Fibroblast of the aortic adventitia (primary cell): Measurements from ENCODE around the gene CLEC4G. TPM values are rescaled to one million over a fixed set of nuclear protein-coding genes. Genes with fewer than 3 reads are reported as not detected.

ENCODE experiments used
- DNase-seq: peaks from one replicate; pipeline ENCODE4 v3.0.0-alpha.2; 2010; ENCODE audit warnings: low read depth
- H3K4me3 ChIP-seq: 2 replicates; pipeline ENCODE4 v1.5.1; 2011; ENCODE audit warnings: low read depth, mild to moderate bottlenecking, control low read depth, low read length, moderate library complexity
- CTCF ChIP-seq: IDR thresholded peaks from 2 replicates; pipeline ENCODE4 v1.5.1; 2011; ENCODE audit warnings: mild to moderate bottlenecking, low read length, control low read depth, inconsistent platforms; ENCODE audit not compliant: insufficient read depth
- total RNA-seq: library from RNA; depleted of rRNA; stranded (reverse); fragments of >200 nt; gene quantifications from 2 replicates; pipeline ENCODE4 v1.2.3, GENCODE V29; 2012; ENCODE audit warnings: low replicate concordance

The CLEC4G gene
- total RNA-seq, 1 donor = not detected

GRCh38 chr19:7682175-7682855 is 49.6 kb downstream of the CLEC4G start:
- no peak for DNase-seq
- H3K4me3 ChIP-seq = peak overlapping the region; percentile 89

GRCh38 chr19:7681340-7682174 is 50.4 kb downstream of the CLEC4G start:
- peak overlapping the region; percentile 89 for H3K4me3 ChIP-seq
- peak; percentile 74 for DNase-seq
- peak; percentile 75 for TF ChIP-seq CTCF

More at GRCh38 chr19:7682175-7682855, 49.6 kb downstream of the CLEC4G start:
- TF ChIP-seq CTCF = peak; percentile 27

GRCh38 chr19:7680606-7681339 is 51.1 kb downstream of the CLEC4G start, which contains the start of gene TRAPPC5:
Gene TRAPPC5 (plus strand): TSS chr19:7680833. CDS start chr19:7682254, 1,421 bp downstream.
- peak; percentile 73 for DNase-seq
- peak within 1 kb of the TSS; percentile 89 for H3K4me3 ChIP-seq
- peak; percentile 51 for TF ChIP-seq CTCF

GRCh38 chr19:7679771-7680605 is 51.9 kb downstream of the CLEC4G start:
- TF ChIP-seq CTCF = no peak
- DNase-seq = no peak
- H3K4me3 ChIP-seq = peak overlapping the region; percentile 60

- DNase-seq = no peak
- no peak for TF ChIP-seq CTCF
- no peak overlapping the region for H3K4me3 ChIP-seq
Observed at GRCh38 chr19:7678971-7679751, 52.7 kb downstream of the CLEC4G start.

Other genes with a start within 250 kb of the CLEC4G start
- gene PEX11G, start 243.1 kb downstream of the CLEC4G start, total RNA-seq = 1.6 and 5.4 TPM in 2 replicates
- gene ZNF358, start 216.0 kb downstream of the CLEC4G start, total RNA-seq = 33.9 and 113 TPM in 2 replicates
- gene MCOLN1, start 209.5 kb downstream of the CLEC4G start, total RNA-seq = 12.0 and 17.3 TPM in 2 replicates
- gene PNPLA6, start 196.4 kb downstream of the CLEC4G start, total RNA-seq = 67.8 and 123 TPM in 2 replicates
- gene CAMSAP3, start 136.2 kb downstream of the CLEC4G start, total RNA-seq = not detected in 2 replicates
- 26.9 and 30.5 TPM in 2 replicates for gene XAB2, start 102.6 kb downstream of the CLEC4G start, total RNA-seq
- gene PET100, start 102.3 kb downstream of the CLEC4G start, total RNA-seq = 7.1 and 35.2 TPM in 2 replicates
- not detected in 2 replicates for gene PCP2, start 98.4 kb downstream of the CLEC4G start, total RNA-seq
- gene STXBP2, start 95.0 kb downstream of the CLEC4G start, total RNA-seq = 0.90 and 2.8 TPM in 2 replicates
- not detected in 2 replicates for gene RETN, start 63.1 kb downstream of the CLEC4G start, total RNA-seq
- gene MCEMP1, start 55.0 kb downstream of the CLEC4G start, total RNA-seq = not detected in 2 replicates
- 26.3 and 38.8 TPM in 2 replicates for gene TRAPPC5, start 51.3 kb downstream of the CLEC4G start, total RNA-seq
- gene FCER2, start 30.0 kb downstream of the CLEC4G start, total RNA-seq = not detected in 2 replicates
- gene CD209, start 15.4 kb upstream of the CLEC4G start, total RNA-seq = not detected in 2 replicates
- not detected in 2 replicates for gene CLEC4M, start 31.1 kb upstream of the CLEC4G start, total RNA-seq
- 16.6 and 22.3 TPM in 2 replicates for gene EVI5L, start 98.1 kb upstream of the CLEC4G start, total RNA-seq
- 0.09 and 0.90 TPM in 2 replicates for gene PRR36, start 142.3 kb upstream of the CLEC4G start, total RNA-seq
- 2.1 and 5.2 TPM in 2 replicates for gene LRRC8E, start 156.4 kb upstream of the CLEC4G start, total RNA-seq
- gene MAP2K7, start 171.8 kb upstream of the CLEC4G start, total RNA-seq = 3.4 and 10.2 TPM in 2 replicates
- gene TGFBR3L, start 182.7 kb upstream of the CLEC4G start, total RNA-seq = 0.99 and 1.3 TPM in 2 replicates
- 17.3 and 27.8 TPM in 2 replicates for gene SNAPC2, start 188.2 kb upstream of the CLEC4G start, total RNA-seq
- gene CTXN1, start 194.0 kb upstream of the CLEC4G start, total RNA-seq = 2.8 and 4.1 TPM in 2 replicates
- gene TIMM44, start 211.6 kb upstream of the CLEC4G start, total RNA-seq = 36.5 and 40.7 TPM in 2 replicates